GM12892 (cell line): Measurements from ENCODE around the gene CIB2.

Experiments
- DNase-seq: peaks from one replicate; pipeline ENCODE4 v3.0.0; 2011; ENCODE audit not compliant: insufficient read length
- FAIRE-seq: peaks from 2 replicates; lab custom pipeline; 2011; peaks lifted over from hg19 to GRCh38; lab: Jason Lieb, UNC
- POLR2A ChIP-seq: IDR thresholded peaks from 2 replicates; pipeline ENCODE4 v1.6.1; 2011; ENCODE audit warnings: low read depth, low read length, control low read depth
- POLR2AphosphoS5 ChIP-seq: IDR thresholded peaks from 2 replicates; pipeline ENCODE4 v1.6.1; 2011; ENCODE audit warnings: low read depth, low read length, control low read depth
- TAF1 ChIP-seq: IDR thresholded peaks from 2 replicates; pipeline ENCODE4 v1.6.1; 2011; ENCODE audit warnings: low read depth, mild to moderate bottlenecking, control low read depth, low read length, borderline replicate concordance

CIB2 gene

GRCh38 chr15:78127882-78128281, 3.4 kb downstream of the CIB2 start:
- DNase-seq: no peak

GRCh38 chr15:78125267-78125666, 6.0 kb downstream of the CIB2 start:
- FAIRE-seq (no peak), DNase-seq (no peak)
- TF ChIP-seq POLR2AphosphoS5 (no peak), TAF1 (no peak), POLR2A (no peak)

More at GRCh38 chr15:78127882-78128281, 3.4 kb downstream of the CIB2 start:
- no peak for FAIRE-seq
- TF ChIP-seq POLR2A (no peak), POLR2AphosphoS5 (no peak), TAF1 (no peak)

GRCh38 chr15:78120523-78120922, 10.7 kb downstream of the CIB2 start:
- TF ChIP-seq TAF1: no peak
- TF ChIP-seq POLR2A: no peak
- TF ChIP-seq POLR2AphosphoS5: no peak
- no peak for DNase-seq
- FAIRE-seq: no peak

DNA sequence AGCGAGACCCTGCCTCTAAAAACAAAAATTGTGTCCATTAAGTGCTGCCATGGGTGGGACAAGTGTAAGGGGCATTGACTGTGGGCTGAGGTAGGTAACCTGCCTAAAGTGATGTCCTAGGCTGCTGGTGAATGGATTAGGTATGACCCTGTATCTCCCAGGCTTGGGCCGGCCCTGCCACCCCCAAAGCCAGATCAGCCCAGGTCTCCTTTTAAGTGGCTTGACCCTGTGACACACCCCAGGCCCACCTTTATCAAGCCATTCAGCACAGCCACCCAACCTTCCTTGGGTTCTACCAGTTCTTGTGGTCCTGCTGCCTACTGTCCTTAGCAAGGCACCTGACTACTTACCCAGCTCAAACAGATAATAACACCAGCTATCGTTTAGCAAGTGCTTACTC, 18.7 kb downstream of the CIB2 start:
- TF ChIP-seq POLR2AphosphoS5 (no peak), POLR2A (no peak), TAF1 (no peak)
- FAIRE-seq (no peak), DNase-seq (no peak)

GRCh38 chr15:78111788-78112187, 19.5 kb downstream of the CIB2 start:
- no peak for FAIRE-seq
- TF ChIP-seq POLR2AphosphoS5 (no peak), POLR2A (no peak), TAF1 (no peak)

GRCh38 chr15:78110916-78111475, 20.2 kb downstream of the CIB2 start:
- TF ChIP-seq POLR2A (no peak), TAF1 (no peak), POLR2AphosphoS5 (no peak)
- FAIRE-seq: no peak
- no peak for DNase-seq

More at GRCh38 chr15:78111788-78112187, 19.5 kb downstream of the CIB2 start:
- no peak for DNase-seq

- DNase-seq (no peak), FAIRE-seq (no peak)
- no peak for TF ChIP-seq POLR2AphosphoS5
- TF ChIP-seq POLR2A: no peak
- no peak for TF ChIP-seq TAF1
Observed at GRCh38 chr15:78110096-78110495, 21.1 kb downstream of the CIB2 start.

GRCh38 chr15:78109156-78109555, 22.1 kb downstream of the CIB2 start:
- no peak for DNase-seq
- FAIRE-seq: no peak
- TF ChIP-seq POLR2AphosphoS5: no peak
- no peak for TF ChIP-seq TAF1
- TF ChIP-seq POLR2A: no peak

GRCh38 chr15:78108300-78109084, 22.8 kb downstream of the CIB2 start:
- no peak for TF ChIP-seq TAF1
- TF ChIP-seq POLR2AphosphoS5: no peak
- TF ChIP-seq POLR2A: no peak
- FAIRE-seq: peak; percentile 85
- peak; percentile 74 for DNase-seq

DNA sequence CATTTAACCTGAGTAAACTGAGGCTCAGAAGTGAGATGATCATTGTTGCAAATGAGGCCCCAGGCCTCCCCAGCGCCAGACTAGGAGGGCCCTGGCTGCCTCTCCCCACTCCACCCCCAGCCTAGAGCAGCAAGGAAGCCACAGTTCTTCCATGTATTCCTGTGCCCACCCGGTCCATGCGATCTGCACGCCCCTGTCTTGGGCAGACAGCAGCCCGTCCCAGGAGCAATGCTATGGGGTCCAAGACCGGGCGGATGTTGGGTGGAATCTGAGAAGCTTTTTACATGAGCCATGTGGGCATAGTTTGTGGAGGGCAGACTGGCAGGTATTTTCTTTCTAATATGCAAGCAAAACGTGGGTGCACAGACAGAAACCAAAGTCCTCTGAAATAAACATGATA, 23.8 kb downstream of the CIB2 start:
- TF ChIP-seq TAF1 (no peak), POLR2A (no peak), POLR2AphosphoS5 (no peak)
- FAIRE-seq: no peak
- no peak for DNase-seq

DNA sequence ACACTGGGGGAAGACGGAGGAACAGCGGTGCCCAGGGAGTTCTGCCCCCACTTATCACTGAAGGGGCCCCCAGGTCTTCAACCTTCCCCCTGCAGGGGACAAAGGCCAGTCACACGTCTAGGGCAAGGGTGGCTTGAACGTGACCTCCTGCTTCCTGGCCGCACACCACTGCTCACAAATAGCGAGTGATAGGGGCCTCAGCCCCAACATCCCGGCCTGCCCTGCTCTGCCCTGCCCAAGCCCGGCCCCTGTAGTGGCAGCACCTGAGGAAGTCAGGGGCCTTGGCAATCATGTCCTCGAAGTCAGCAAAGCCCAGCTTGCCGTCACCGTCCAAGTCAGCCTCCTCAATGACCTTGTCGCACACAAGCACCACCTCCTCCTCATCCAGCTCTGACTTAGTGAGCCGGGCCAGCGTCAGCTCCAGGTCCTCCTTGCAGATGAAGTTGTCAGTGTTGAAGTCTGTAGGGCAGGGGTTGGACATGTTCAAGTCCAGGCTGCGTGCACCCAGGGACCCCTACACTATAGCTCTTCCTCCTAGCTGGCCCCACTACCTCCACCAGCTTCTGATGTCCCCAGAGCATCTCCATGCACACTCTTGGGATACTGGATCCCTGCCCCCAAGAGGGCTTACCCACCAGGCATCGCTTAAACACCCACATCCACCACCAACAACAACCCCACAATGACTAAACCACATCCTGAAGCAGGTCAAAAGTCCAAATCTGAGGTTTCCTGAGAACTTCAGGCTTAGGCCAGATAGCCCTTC, 25.6 kb downstream of the CIB2 start:
- FAIRE-seq (no peak), DNase-seq (no peak)
- TF ChIP-seq TAF1 (no peak), POLR2A (no peak), POLR2AphosphoS5 (no peak)
